Effector CD4-positive, alpha-beta T cell (primary cell): ENCODE data around the gene FCHSD2.

Experiments used
- DNase-seq: peaks from one replicate; pipeline ENCODE4 v3.0.0-alpha.2; 2020

The FCHSD2 gene

GRCh38 chr11:73171436-73172161 lies 29.5 kb upstream of the FCHSD2 start:
- DNase-seq = no peak

DNA sequence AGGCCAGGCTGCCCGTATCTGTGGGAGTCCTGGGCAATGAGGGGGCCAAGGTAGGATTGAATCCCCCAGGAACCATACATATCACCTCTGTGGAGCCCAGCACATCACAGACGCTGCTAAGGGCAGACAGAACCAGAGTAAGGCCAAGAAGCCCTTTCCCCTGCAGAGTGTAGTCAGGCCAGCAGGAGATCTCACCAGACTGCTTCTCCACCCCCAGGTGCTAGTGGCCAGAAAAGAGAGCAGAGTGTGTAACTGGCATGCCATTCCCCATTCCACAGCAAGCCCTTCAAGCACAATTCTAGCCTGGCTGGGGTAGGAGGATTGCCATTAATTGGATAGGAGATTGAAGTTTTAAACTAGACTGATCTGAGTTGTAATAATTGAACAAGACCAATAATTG lies 28.0 kb upstream of the FCHSD2 start:
- no peak for DNase-seq

GRCh38 chr11:73168925-73169579 lies 26.9 kb upstream of the FCHSD2 start:
- no peak for DNase-seq

GRCh38 chr11:73167363-73167954 lies 25.3 kb upstream of the FCHSD2 start:
- no peak for DNase-seq

- no peak for DNase-seq
Measured at GRCh38 chr11:73164803-73165540, 22.9 kb upstream of the FCHSD2 start.

DNA sequence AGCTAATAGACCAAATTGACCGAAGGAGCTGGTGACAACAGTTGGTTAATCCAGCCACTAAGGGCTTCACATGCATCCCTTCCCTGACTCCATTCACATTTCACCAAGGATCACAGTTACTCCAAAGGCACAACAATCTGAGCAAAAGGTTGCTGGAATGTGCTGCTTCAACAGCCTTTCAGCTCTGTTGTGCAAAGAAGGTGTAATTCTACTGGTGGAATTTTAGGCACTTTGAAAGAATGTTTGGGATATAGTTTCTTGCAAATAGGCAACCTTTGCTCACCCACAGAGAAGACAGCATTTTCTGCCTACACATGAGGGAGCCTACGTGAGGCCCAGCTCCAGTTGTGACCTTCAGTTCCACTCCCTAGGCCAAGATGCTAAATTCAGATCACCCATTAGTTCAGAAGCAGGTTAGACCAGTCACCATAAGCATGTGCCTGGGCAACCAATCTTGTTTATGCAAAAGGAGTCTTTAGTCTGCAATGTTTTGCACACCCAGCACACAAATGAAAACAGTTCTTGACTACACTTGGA lies 21.6 kb upstream of the FCHSD2 start:
- DNase-seq = no peak

DNA sequence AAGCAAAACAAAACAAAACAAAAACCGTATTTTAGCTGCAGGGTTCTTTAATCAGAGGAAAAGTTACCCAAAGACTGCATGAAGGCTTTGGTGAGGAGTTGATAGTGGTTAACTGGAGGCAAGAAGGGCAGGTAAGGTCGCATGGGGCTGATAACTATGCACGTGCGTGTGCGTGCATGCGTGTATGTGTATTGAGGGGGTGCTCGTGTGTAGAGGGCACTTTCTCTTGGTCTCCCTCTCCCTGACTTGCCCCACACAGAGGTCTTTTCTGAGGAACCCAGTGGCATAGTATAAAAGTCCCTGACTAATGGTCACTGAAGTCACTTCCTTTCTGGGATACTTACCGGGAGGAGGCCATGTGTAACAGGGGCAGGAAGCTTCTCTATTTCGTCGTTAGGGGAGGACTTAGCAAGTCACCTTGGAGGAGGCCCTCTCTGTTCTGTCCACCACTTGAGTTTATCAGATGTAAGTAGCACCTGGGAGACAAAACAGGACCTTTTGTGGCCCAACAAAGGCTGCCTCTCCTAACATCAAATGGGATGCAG lies 20.1 kb upstream of the FCHSD2 start:
- DNase-seq = no peak

DNA sequence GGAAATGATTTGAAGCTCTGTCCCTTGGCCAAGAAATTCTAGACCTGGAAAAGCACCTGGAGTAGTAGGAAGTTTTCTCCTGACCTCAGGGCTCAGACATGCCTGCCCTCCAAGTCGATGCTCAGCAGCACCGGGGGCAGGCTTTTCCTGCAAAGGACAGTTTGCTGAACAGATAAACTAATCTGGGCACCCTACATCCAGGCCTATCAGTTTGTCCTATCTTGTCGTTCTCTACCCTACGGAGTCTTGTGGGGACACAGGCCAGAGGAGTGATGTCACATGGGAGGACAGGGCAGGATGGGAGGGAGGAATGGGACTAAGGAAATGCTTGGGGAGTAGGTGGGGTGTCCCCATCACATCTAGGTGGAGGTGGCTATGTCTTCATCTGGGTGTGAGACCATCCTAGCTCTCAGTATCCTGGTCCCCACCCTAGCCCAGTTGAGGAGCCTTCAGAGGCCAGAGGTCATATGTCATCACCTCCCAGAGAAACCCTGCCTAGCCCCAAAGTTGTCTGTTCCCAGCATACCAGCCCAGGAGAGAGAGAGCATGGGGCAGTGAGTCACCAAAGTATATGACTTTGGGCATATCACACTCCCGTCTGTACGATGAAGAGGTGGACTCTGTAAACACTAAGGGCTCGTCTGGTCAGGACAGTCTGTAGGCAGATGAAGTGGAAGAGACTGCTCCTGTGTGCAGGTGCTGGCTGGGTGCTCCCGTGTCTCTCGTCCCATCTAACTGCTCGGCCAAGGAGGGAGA lies 18.1 kb upstream of the FCHSD2 start:
- DNase-seq = no peak

DNA sequence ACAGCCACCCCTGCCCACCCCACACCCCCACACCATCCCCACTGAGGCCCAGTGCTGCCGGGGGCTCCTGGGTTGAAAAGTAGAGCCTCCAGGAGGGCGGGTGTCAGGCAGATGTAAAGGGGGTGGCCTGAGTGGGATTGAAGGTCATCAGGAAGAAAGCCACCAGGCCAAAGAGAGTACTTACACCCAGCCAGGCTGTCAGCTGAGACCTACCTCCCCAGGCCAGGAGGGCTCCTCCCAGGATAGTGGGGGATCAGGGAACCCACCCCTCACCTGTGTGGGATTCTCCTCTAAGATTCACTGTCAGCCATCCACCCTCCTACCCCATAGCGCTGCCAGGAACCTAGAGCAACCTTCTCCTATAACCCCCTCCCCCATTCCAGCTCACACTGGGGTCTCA lies 17.2 kb upstream of the FCHSD2 start:
- no peak for DNase-seq

- DNase-seq = no peak
Measured at GRCh38 chr11:73158356-73159051, 16.4 kb upstream of the FCHSD2 start.

- DNase-seq = no peak
Measured at GRCh38 chr11:73157101-73158010, 15.2 kb upstream of the FCHSD2 start.

DNA sequence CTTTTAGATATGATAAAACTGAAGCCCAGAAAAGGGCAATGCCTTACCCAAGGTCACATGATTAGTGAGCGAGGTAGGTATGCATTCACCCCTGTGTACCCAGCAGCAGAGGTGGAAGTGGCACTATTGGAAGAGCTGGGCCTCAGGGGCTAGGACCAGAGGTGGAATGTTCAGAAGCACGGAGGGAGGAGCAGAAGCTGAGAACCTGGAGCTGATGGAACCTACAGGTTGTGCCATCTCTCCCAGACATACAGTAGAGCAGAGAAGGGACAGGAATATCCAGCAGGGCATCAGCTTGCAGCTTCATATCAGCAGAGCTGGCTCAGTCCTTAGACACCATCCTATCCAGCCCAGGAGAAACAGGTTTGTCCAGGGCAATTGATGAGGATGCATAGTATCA lies 14.6 kb upstream of the FCHSD2 start:
- DNase-seq = no peak

DNA sequence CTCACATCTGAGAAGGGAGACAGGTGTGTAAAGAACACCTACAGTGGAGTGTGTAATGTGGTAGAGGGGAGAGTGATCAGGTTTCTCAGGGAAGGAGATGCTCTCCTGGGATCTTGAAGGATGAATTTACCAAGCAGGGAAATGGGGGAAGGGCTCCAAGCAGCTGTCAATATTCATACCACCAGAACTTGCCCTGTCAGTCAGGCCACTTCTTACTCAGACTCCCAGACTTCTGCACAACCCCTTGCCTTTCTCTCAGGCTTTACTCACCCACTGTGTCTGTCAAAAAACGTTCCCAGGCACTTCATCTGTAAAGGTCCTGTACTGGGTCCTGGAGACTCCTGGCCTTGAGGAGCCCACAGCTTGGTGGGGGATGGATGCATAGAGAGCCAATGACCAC lies 14.0 kb upstream of the FCHSD2 start:
- no peak for DNase-seq

DNA sequence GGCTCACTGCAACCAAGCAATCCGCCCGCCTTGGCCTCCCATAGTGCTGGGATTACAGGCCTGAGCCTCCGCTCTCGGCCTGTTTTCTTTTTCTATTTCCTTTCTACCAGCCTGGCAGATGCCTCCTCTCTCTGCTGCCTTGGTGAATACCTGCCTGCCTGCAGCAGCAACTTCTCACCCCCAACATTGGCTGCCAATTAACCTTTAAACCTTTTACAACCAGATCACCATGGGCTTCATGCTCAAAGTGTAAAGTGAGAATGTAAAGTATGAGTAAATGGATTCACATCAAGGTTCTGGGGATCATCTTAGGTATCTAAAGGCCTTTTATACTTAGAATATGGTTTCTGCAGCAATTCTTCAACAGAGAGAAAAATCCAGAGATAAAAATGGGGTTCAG lies 13.0 kb upstream of the FCHSD2 start:
- no peak for DNase-seq

DNA sequence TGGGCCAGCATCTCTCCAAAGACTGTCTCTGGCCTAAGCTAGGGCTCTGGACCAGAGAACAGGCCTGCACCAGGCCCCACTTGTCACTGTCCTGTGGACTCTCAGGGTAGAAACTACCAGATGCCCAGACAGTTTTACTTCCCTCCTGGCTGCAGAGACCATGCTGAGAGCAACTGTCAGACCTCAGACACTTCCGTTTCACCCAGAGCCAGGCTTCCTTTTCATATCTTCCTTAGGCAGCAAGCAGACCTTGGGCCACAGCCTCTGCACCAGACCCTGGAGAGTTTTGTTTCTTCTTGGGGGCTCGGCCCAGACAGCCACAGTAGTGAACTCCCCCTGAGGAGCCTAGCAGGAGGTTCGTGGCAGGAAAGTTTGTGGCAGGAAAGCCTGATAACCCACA lies 12.1 kb upstream of the FCHSD2 start:
- DNase-seq = no peak

GRCh38 chr11:73152861-73153483 lies 10.9 kb upstream of the FCHSD2 start:
- DNase-seq = no peak

- no peak for DNase-seq
Measured at GRCh38 chr11:73152086-73152853, 10.2 kb upstream of the FCHSD2 start.

- DNase-seq = no peak
Measured at GRCh38 chr11:73151416-73151815, 9.3 kb upstream of the FCHSD2 start.

- no peak for DNase-seq
Measured at GRCh38 chr11:73149105-73149504, 7.0 kb upstream of the FCHSD2 start.
